PC-3 (cell line): Measurements from ENCODE around the gene RASD2. TPM values are rescaled to one million over a fixed set of nuclear protein-coding genes. Genes with fewer than 3 reads are reported as not detected.

ENCODE experiments used
- ATAC-seq: fragments of 200-7000 bp; cut with Tn5 transposase; 2 replicates; pipeline ENCODE4 v1.9.1; 2020; ENCODE audit warnings: mild to moderate bottlenecking, moderate library complexity
- BruUV-seq: library from RNA; stranded (reverse); fragments of 400-500 nt; replicated peaks from 2 replicates; lab custom pipeline; 2021; lab: Mats Ljungman, UMichigan
- CTCF ChIA-PET: fragments of 300-600 bp; sonication (Branson Sonifier 250); formaldehyde crosslinking; loops from one replicate; lab custom pipeline; 2022; ENCODE audit warnings: antibody characterized with exemption; lab: Charles Lee
- POLR2A ChIA-PET: fragments of 300-600 bp; sonication (Branson Sonifier 250); formaldehyde crosslinking; loops from one replicate; lab custom pipeline; 2022; ENCODE audit warnings: antibody characterized with exemption; ENCODE audit not compliant: unreplicated experiment; lab: Charles Lee
- DNase-seq: peaks from one replicate; pipeline ENCODE4 v3.0.0-alpha.2; 2015
- H2AFZ ChIP-seq: fragments of 300-600 bp; sonication (generic); 2 replicates; pipeline ENCODE4 v1.6.0; 2016; ENCODE audit warnings: antibody characterized with exemption, low read length
- H3F3A ChIP-seq: fragments of 300-600 bp; sonication (generic); one replicate; pipeline ENCODE4 v1.6.0; 2017; ENCODE audit warnings: antibody characterized with exemption, low read length, control low read depth, mild to moderate bottlenecking; ENCODE audit not compliant: unreplicated experiment
- H3K27ac ChIP-seq: fragments of 300-600 bp; sonication (generic); 2 replicates; pipeline ENCODE4 v1.5.1; 2016; ENCODE audit warnings: mild to moderate bottlenecking, low read length
- H3K27me3 ChIP-seq: fragments of 300-600 bp; sonication (generic); 2 replicates; pipeline ENCODE4 v1.6.1; 2016; ENCODE audit warnings: low read length, mixed read lengths
- H3K36me3 ChIP-seq: fragments of 300-600 bp; sonication (generic); 2 replicates; pipeline ENCODE4 v1.6.1; 2016; ENCODE audit warnings: low read depth, mixed run types, low read length, mixed read lengths
- H3K4me1 ChIP-seq: fragments of 300-600 bp; sonication (generic); 2 replicates; pipeline ENCODE4 v1.5.1; 2016; ENCODE audit warnings: low read length; ENCODE audit not compliant: insufficient read depth
- H3K4me2 ChIP-seq: fragments of 300-600 bp; sonication (generic); 2 replicates; pipeline ENCODE4 v1.6.0; 2016; ENCODE audit warnings: low read length
- H3K4me3 ChIP-seq: fragments of 300-600 bp; sonication (generic); 2 replicates; pipeline ENCODE4 v1.5.1; 2016; ENCODE audit warnings: mild to moderate bottlenecking, low read length, mixed read lengths
- H3K79me2 ChIP-seq: fragments of 300-600 bp; sonication (generic); 2 replicates; pipeline ENCODE4 v1.6.1; 2017; ENCODE audit warnings: low read length, mixed read lengths
- H3K9ac ChIP-seq: fragments of 300-600 bp; sonication (generic); 2 replicates; pipeline ENCODE4 v1.6.0; 2016; ENCODE audit warnings: mild to moderate bottlenecking, low read length
- H3K9me2 ChIP-seq: fragments of 300-600 bp; sonication (generic); replicated peaks from 2 replicates; pipeline ENCODE4 v1.6.1; 2016; ENCODE audit warnings: mixed run types, low read length, mixed read lengths
- H3K9me3 ChIP-seq: fragments of 300-600 bp; sonication (generic); 2 replicates; pipeline ENCODE4 v1.6.1; 2016; ENCODE audit warnings: low read length, mixed read lengths
- H4K20me1 ChIP-seq: fragments of 300-600 bp; sonication (generic); 2 replicates; pipeline ENCODE4 v1.6.1; 2016; ENCODE audit warnings: low read length, mixed read lengths
- EZH2 ChIP-seq: fragments of 300-600 bp; sonication (generic); IDR thresholded peaks from one replicate; pipeline ENCODE4 v1.6.1; 2017; ENCODE audit warnings: antibody characterized with exemption, mild to moderate bottlenecking, low read length; ENCODE audit not compliant: unreplicated experiment
- EZH2phosphoT487 ChIP-seq: fragments of 300-600 bp; sonication (generic); IDR thresholded peaks from 2 replicates; pipeline ENCODE4 v1.6.1; 2018; ENCODE audit warnings: mild to moderate bottlenecking, antibody characterized with exemption, low read length, borderline replicate concordance
- intact Hi-C: fragments of 100-400 bp; cut with micrococcal nuclease; formaldehyde crosslinking; loops from 2 replicates; pipeline ENCODE4 v1.9.0; 2023
- total RNA-seq: library from RNA; depleted of rRNA; stranded (reverse); fragments of >200 nt; gene quantifications from 2 replicates; pipeline ENCODE4 v1.2.3, GENCODE V29; 2014
- TF ChIP-seq, protein P1 (sequence below): fragments of 300-600 bp; sonication (generic); conservative IDR thresholded peaks from 2 replicates; pipeline ENCODE4 v1.5.1; 2017; ENCODE audit warnings: antibody characterized with exemption, low read depth, mild to moderate bottlenecking, low read length

Gene RASD2
- total RNA-seq, 1 experiment from 2014 or later: 0.07 TPM

DNA sequence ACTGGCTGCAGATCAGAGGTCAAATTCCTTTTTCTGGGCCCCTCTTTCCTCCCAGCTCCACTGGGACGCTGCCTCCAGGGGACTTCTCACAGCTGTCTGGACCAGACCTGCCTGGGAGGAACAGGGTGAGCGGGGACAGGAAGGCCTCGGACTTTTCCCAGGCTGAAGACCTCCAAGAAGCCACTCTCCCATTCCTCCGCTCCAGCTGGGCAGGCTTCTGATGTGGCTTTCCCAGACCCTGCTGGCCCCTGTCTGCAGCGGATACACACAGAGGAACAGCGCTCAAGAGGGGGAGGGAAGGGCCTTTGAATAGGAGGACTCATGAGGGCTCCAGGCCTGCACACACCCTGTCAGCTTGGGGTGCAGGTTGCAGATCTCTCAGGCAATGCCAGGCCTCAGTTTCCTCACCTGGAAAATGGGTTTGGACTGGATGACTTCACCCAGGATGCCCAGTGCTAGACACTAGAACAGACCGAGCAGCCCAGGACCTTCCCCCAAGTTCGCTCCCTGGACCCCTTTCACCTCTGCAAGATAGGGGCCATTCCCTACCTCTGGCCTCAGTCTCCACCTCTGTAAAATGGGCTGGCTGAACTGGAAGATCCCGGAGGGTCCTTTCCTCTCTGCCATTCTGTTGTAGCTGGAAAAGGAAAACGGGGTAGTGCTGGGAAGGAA is 39.9 kb downstream of the RASD2 start:
- Histone ChIP-seq H3K4me1 (0 out of 2 replicates have a peak, but pooled peaks cover 3% of the 10 kb centered on the region), H3F3A (no peaks in the 10 kb centered on the region), H4K20me1 (no peaks in the 10 kb centered on the region), H3K27me3 (no peaks in the 10 kb centered on the region), H3K27ac (no peak overlapping the region), H3K4me2 (no peak overlapping the region), H3K4me3 (no peak overlapping the region), H3K9me2 (no peaks in the 10 kb centered on the region), H3K9ac (no peak overlapping the region), H3K36me3 (no peaks in the 10 kb centered on the region; the same call in 1 of the 2 replicates), H3K79me2 (no peaks in the 10 kb centered on the region), H2AFZ (no peak overlapping the region), H3K9me3 (no peaks in the 10 kb centered on the region)
- CTCF ChIA-PET: no interaction called here
- no peak for TF ChIP-seq EZH2
- TF ChIP-seq EZH2phosphoT487: no peak
- TF ChIP-seq, protein P1, sequence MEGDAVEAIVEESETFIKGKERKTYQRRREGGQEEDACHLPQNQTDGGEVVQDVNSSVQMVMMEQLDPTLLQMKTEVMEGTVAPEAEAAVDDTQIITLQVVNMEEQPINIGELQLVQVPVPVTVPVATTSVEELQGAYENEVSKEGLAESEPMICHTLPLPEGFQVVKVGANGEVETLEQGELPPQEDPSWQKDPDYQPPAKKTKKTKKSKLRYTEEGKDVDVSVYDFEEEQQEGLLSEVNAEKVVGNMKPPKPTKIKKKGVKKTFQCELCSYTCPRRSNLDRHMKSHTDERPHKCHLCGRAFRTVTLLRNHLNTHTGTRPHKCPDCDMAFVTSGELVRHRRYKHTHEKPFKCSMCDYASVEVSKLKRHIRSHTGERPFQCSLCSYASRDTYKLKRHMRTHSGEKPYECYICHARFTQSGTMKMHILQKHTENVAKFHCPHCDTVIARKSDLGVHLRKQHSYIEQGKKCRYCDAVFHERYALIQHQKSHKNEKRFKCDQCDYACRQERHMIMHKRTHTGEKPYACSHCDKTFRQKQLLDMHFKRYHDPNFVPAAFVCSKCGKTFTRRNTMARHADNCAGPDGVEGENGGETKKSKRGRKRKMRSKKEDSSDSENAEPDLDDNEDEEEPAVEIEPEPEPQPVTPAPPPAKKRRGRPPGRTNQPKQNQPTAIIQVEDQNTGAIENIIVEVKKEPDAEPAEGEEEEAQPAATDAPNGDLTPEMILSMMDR: no peak
- no peak for ATAC-seq
- no TSS peak for BruUV-seq
- intact Hi-C loops: no loop called here
- no peak for DNase-seq
- POLR2A ChIA-PET: no interaction called here

DNA sequence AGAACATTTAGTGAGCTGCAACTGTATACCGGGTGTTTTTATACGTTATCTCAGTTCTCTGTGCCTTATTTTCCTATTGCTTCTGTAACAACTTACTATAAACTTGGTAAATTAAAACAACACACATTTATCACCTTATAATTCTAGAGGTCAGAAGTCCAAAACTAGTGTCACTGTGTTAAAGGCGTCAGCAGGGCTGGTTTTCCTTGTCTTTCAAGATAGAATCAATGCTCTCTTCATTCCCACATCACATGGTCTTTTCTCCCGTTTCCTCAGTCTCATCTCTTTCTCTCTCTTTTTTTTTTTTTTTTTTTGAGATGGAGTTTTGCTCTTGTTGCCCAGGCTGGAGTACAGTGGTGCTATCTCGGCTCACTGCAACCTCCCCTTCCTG is 40.4 kb downstream of the RASD2 start:
- POLR2A ChIA-PET: no interaction called here
- intact Hi-C loops: no loop called here
- no peak for ATAC-seq

More for the DNA sequence above, 40.4 kb downstream of the RASD2 start:
- Histone ChIP-seq H3K9me2 (no peaks in the 10 kb centered on the region), H3K27me3 (no peaks in the 10 kb centered on the region), H3K79me2 (no peaks in the 10 kb centered on the region), H3K9ac (no peak overlapping the region), H3F3A (no peaks in the 10 kb centered on the region), H3K4me1 (0 out of 2 replicates have a peak, but pooled peaks cover 3% of the 10 kb centered on the region), H3K4me2 (no peak overlapping the region), H4K20me1 (no peaks in the 10 kb centered on the region), H3K9me3 (no peaks in the 10 kb centered on the region), H3K27ac (no peak overlapping the region), H2AFZ (no peak overlapping the region), H3K4me3 (no peak overlapping the region), H3K36me3 (no peaks in the 10 kb centered on the region; the same call in 1 of the 2 replicates)
- CTCF ChIA-PET: no interaction called here
- no TSS peak for BruUV-seq
- no peak for DNase-seq
- no peak for TF ChIP-seq EZH2phosphoT487
- TF ChIP-seq, protein P1: no peak
- no peak for TF ChIP-seq EZH2
